SIG-M5 (cell line): ENCODE results near the gene FAM107A.

ENCODE experiments used
- DNase-seq: peaks from one replicate; lab custom pipeline; 2025; lab: John Stamatoyannopoulos, UW

FAM107A gene

GRCh38 chr3:58518291-58518789 is 58.9 kb downstream of the FAM107A start:
- no peak for DNase-seq

GRCh38 chr3:58514405-58514804 is 62.8 kb downstream of the FAM107A start:
- no peak for DNase-seq
